ENCODE data around the gene CDC42. TPM values are rescaled to one million over a fixed set of nuclear protein-coding genes. Genes with fewer than 3 reads are reported as not detected.
A peak's percentile ranks its signal among the peaks of the same experiment; 100 is the strongest.

CDC42 gene
- total and polyA plus RNA-seq, 9 of the 15 experiments (the other 6 are each of a cell fraction or from before 2014, with no cell fraction given) = 186 to 398 (median 325) TPM

GRCh38 chr1:22131875-22132486 is 79.5 kb downstream of the CDC42 start (continued):
- TF ChIP-seq TRIM25 (IDR thresholded peaks at IDR 0.05; ENCODE audit: borderline replicate concordance) (no peak), HMG20B (CRISPR knock-in tag; IDR thresholded peaks at IDR 0.05) (no peak), HMGN3 (IDR thresholded peaks at IDR 0.05; ENCODE audit: borderline replicate concordance, extremely low read depth, insufficient read length, low read depth, low read length) (peak; percentile 33), DNMT1 (IDR thresholded peaks at IDR 0.05) (no peak), GABPA (tag; conservative IDR thresholded peaks at IDR 0.05; ENCODE audit: low read depth) (no peak), NBN (IDR thresholded peaks at IDR 0.05; ENCODE audit: low read depth) (no peak), YY1 (IDR thresholded peaks at IDR 0.05; ENCODE audit: borderline replicate concordance in 1 of 3, control insufficient read depth in 1 of 3, extremely low read depth in 1 of 3, insufficient read depth in 3 of 3, insufficient read length in 1 of 3, insufficient replicate concordance in 2 of 3, low read depth in 1 of 3, low read length in 2 of 3) (no peak)
- TF ChIP-seq, protein P1, sequence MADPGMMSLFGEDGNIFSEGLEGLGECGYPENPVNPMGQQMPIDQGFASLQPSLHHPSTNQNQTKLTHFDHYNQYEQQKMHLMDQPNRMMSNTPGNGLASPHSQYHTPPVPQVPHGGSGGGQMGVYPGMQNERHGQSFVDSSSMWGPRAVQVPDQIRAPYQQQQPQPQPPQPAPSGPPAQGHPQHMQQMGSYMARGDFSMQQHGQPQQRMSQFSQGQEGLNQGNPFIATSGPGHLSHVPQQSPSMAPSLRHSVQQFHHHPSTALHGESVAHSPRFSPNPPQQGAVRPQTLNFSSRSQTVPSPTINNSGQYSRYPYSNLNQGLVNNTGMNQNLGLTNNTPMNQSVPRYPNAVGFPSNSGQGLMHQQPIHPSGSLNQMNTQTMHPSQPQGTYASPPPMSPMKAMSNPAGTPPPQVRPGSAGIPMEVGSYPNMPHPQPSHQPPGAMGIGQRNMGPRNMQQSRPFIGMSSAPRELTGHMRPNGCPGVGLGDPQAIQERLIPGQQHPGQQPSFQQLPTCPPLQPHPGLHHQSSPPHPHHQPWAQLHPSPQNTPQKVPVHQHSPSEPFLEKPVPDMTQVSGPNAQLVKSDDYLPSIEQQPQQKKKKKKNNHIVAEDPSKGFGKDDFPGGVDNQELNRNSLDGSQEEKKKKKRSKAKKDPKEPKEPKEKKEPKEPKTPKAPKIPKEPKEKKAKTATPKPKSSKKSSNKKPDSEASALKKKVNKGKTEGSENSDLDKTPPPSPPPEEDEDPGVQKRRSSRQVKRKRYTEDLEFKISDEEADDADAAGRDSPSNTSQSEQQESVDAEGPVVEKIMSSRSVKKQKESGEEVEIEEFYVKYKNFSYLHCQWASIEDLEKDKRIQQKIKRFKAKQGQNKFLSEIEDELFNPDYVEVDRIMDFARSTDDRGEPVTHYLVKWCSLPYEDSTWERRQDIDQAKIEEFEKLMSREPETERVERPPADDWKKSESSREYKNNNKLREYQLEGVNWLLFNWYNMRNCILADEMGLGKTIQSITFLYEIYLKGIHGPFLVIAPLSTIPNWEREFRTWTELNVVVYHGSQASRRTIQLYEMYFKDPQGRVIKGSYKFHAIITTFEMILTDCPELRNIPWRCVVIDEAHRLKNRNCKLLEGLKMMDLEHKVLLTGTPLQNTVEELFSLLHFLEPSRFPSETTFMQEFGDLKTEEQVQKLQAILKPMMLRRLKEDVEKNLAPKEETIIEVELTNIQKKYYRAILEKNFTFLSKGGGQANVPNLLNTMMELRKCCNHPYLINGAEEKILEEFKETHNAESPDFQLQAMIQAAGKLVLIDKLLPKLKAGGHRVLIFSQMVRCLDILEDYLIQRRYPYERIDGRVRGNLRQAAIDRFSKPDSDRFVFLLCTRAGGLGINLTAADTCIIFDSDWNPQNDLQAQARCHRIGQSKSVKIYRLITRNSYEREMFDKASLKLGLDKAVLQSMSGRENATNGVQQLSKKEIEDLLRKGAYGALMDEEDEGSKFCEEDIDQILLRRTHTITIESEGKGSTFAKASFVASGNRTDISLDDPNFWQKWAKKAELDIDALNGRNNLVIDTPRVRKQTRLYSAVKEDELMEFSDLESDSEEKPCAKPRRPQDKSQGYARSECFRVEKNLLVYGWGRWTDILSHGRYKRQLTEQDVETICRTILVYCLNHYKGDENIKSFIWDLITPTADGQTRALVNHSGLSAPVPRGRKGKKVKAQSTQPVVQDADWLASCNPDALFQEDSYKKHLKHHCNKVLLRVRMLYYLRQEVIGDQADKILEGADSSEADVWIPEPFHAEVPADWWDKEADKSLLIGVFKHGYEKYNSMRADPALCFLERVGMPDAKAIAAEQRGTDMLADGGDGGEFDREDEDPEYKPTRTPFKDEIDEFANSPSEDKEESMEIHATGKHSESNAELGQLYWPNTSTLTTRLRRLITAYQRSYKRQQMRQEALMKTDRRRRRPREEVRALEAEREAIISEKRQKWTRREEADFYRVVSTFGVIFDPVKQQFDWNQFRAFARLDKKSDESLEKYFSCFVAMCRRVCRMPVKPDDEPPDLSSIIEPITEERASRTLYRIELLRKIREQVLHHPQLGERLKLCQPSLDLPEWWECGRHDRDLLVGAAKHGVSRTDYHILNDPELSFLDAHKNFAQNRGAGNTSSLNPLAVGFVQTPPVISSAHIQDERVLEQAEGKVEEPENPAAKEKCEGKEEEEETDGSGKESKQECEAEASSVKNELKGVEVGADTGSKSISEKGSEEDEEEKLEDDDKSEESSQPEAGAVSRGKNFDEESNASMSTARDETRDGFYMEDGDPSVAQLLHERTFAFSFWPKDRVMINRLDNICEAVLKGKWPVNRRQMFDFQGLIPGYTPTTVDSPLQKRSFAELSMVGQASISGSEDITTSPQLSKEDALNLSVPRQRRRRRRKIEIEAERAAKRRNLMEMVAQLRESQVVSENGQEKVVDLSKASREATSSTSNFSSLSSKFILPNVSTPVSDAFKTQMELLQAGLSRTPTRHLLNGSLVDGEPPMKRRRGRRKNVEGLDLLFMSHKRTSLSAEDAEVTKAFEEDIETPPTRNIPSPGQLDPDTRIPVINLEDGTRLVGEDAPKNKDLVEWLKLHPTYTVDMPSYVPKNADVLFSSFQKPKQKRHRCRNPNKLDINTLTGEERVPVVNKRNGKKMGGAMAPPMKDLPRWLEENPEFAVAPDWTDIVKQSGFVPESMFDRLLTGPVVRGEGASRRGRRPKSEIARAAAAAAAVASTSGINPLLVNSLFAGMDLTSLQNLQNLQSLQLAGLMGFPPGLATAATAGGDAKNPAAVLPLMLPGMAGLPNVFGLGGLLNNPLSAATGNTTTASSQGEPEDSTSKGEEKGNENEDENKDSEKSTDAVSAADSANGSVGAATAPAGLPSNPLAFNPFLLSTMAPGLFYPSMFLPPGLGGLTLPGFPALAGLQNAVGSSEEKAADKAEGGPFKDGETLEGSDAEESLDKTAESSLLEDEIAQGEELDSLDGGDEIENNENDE (IDR thresholded peaks at IDR 0.05; ENCODE audit: low read depth, low read length) = no peak
- TF ChIP-seq, protein P2, sequence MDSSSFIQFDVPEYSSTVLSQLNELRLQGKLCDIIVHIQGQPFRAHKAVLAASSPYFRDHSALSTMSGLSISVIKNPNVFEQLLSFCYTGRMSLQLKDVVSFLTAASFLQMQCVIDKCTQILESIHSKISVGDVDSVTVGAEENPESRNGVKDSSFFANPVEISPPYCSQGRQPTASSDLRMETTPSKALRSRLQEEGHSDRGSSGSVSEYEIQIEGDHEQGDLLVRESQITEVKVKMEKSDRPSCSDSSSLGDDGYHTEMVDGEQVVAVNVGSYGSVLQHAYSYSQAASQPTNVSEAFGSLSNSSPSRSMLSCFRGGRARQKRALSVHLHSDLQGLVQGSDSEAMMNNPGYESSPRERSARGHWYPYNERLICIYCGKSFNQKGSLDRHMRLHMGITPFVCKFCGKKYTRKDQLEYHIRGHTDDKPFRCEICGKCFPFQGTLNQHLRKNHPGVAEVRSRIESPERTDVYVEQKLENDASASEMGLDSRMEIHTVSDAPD (CRISPR knock-in tag; IDR thresholded peaks at IDR 0.05) = no peak
- TF ChIP-seq, protein P3, sequence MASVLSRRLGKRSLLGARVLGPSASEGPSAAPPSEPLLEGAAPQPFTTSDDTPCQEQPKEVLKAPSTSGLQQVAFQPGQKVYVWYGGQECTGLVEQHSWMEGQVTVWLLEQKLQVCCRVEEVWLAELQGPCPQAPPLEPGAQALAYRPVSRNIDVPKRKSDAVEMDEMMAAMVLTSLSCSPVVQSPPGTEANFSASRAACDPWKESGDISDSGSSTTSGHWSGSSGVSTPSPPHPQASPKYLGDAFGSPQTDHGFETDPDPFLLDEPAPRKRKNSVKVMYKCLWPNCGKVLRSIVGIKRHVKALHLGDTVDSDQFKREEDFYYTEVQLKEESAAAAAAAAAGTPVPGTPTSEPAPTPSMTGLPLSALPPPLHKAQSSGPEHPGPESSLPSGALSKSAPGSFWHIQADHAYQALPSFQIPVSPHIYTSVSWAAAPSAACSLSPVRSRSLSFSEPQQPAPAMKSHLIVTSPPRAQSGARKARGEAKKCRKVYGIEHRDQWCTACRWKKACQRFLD (CRISPR knock-in tag; IDR thresholded peaks at IDR 0.05) = no peak
